ENCODE measurements around the gene AGPAT2.

DNA sequence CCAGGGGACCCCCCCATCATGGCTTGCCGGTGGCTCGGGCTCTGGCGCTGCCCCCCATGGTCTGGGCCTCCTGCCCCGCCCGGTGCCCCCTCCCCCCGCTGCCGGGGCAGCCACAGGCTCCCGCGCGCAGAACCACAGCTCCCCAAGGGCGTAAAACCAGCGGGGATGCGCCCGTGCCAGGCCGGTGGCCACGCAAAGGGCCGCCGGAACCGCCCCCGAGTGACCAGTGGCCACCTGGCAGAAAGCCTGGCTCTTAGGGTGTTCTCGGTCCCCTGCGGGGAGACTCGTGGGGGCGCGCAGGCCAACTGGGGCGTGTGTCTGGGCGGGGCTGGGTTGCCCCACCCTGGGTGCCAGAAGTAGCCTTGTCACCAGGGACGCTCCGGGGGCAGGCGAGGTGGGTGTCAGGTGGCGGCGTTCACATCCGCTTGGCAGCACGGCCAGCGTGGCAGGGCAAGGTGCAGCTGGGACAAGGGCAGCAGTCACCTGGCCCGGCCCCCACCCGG, 515 bp upstream of the AGPAT2 start:
- TF ChIP-seq, protein P1, sequence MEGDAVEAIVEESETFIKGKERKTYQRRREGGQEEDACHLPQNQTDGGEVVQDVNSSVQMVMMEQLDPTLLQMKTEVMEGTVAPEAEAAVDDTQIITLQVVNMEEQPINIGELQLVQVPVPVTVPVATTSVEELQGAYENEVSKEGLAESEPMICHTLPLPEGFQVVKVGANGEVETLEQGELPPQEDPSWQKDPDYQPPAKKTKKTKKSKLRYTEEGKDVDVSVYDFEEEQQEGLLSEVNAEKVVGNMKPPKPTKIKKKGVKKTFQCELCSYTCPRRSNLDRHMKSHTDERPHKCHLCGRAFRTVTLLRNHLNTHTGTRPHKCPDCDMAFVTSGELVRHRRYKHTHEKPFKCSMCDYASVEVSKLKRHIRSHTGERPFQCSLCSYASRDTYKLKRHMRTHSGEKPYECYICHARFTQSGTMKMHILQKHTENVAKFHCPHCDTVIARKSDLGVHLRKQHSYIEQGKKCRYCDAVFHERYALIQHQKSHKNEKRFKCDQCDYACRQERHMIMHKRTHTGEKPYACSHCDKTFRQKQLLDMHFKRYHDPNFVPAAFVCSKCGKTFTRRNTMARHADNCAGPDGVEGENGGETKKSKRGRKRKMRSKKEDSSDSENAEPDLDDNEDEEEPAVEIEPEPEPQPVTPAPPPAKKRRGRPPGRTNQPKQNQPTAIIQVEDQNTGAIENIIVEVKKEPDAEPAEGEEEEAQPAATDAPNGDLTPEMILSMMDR (IDR thresholded peaks at IDR 0.05), result no peak
- no peak for TF ChIP-seq EZH2 (IDR thresholded peaks at IDR 0.05; ENCODE audit: borderline replicate concordance, insufficient read depth, low read depth, low read length, poor library complexity, severe bottlenecking)

Data from B cell (primary cell).